Neural cell (in vitro differentiated cells): ENCODE results near the gene SH3RF3. TPM values are rescaled to one million over a fixed set of nuclear protein-coding genes. Genes with fewer than 3 reads are reported as not detected.

Source experiments
- H2AFZ ChIP-seq: fragments of 200-600, 300-800 bp; sonication (generic), shearing (Covaris generic); 2 replicates; pipeline ENCODE4 v1.6.0; 2014; ENCODE audit warnings: low read depth, mild to moderate bottlenecking, antibody characterized with exemption, low read length, moderate library complexity
- H3F3A ChIP-seq: fragments of 200-600 bp; shearing (Covaris generic); 2 replicates; pipeline ENCODE4 v1.6.1; 2016; ENCODE audit warnings: mild to moderate bottlenecking, moderate library complexity, mixed read lengths, antibody characterized with exemption, low read length; ENCODE audit not compliant: insufficient read depth, poor library complexity, severe bottlenecking
- H3K27ac ChIP-seq: fragments of 200-600, 300-800 bp; sonication (generic), shearing (Covaris generic); 2 replicates; pipeline ENCODE4 v1.5.1; 2014; ENCODE audit warnings: mild to moderate bottlenecking, low read length, moderate library complexity
- H3K27me3 ChIP-seq: fragments of 300-800, 200-600 bp; sonication (generic), shearing (Covaris generic); 2 replicates; pipeline ENCODE4 v1.6.0; 2014; ENCODE audit warnings: mild to moderate bottlenecking, low read depth, low read length, moderate library complexity; ENCODE audit not compliant: insufficient read depth
- H3K36me3 ChIP-seq: fragments of 300-800, 200-600 bp; sonication (generic), shearing (Covaris generic); 2 replicates; pipeline ENCODE4 v1.5.1; 2014; ENCODE audit warnings: mild to moderate bottlenecking, antibody characterized with exemption, low read length, moderate library complexity; ENCODE audit not compliant: insufficient read depth
- H3K4me2 ChIP-seq: fragments of 300-800, 200-600 bp; sonication (generic), shearing (Covaris generic); 2 replicates; pipeline ENCODE4 v1.6.0; 2014; ENCODE audit warnings: mild to moderate bottlenecking, low read length
- H3K4me3 ChIP-seq: fragments of 300-800, 200-600 bp; sonication (generic), shearing (Covaris generic); 2 replicates; pipeline ENCODE4 v1.5.1; 2014; ENCODE audit warnings: mild to moderate bottlenecking, low read length, moderate library complexity
- H3K79me2 ChIP-seq: fragments of 200-600 bp; shearing (Covaris generic); replicated peaks from 2 replicates; pipeline ENCODE4 v1.6.0; 2014; ENCODE audit warnings: mild to moderate bottlenecking, low read length, moderate library complexity; ENCODE audit not compliant: insufficient read depth
- H3K9ac ChIP-seq: fragments of 300-800, 200-600 bp; sonication (generic), shearing (Covaris generic); 2 replicates; pipeline ENCODE4 v1.6.1; 2016; ENCODE audit warnings: mild to moderate bottlenecking, low read length, mixed read lengths
- H3K9me2 ChIP-seq: fragments of 200-600 bp; shearing (Covaris generic); 2 replicates; pipeline ENCODE4 v1.6.1; 2016; ENCODE audit warnings: mild to moderate bottlenecking, low read length, mixed read lengths; ENCODE audit not compliant: insufficient read depth
- H3K9me3 ChIP-seq: fragments of 200-600, 300-800 bp; sonication (generic), shearing (Covaris generic); 2 replicates; pipeline ENCODE4 v1.6.1; 2016; ENCODE audit warnings: mild to moderate bottlenecking, mixed run types, low read length, moderate library complexity, mixed read lengths
- H4K20me1 ChIP-seq: fragments of 200-600 bp; shearing (Covaris generic); 2 replicates; pipeline ENCODE4 v1.6.1; 2016; ENCODE audit warnings: mild to moderate bottlenecking, mixed run types; ENCODE audit not compliant: insufficient read depth
- CTCF ChIP-seq: fragments of 450-650 bp; IDR thresholded peaks from 2 replicates; pipeline ENCODE4 v1.5.1; 2014; ENCODE audit warnings: antibody characterized with exemption, mild to moderate bottlenecking, moderate library complexity; ENCODE audit not compliant: poor library complexity, severe bottlenecking
- EP300 ChIP-seq: fragments of 450-650 bp; conservative IDR thresholded peaks from 2 replicates; pipeline ENCODE4 v1.6.1; 2014; ENCODE audit warnings: antibody characterized with exemption, mild to moderate bottlenecking, moderate library complexity; ENCODE audit not compliant: poor library complexity, severe bottlenecking
- EZH2 ChIP-seq: fragments of 200-600, 300-800 bp; shearing (Covaris generic), sonication (generic); IDR thresholded peaks from 2 replicates; pipeline ENCODE4 v1.6.1; 2014; ENCODE audit warnings: antibody characterized with exemption, low read length, borderline replicate concordance, mild to moderate bottlenecking; ENCODE audit not compliant: insufficient read depth, poor library complexity, severe bottlenecking
- MXI1 ChIP-seq: fragments of 450-650 bp; conservative IDR thresholded peaks from 2 replicates; pipeline ENCODE4 v1.6.1; 2014; ENCODE audit warnings: antibody characterized with exemption, mild to moderate bottlenecking; ENCODE audit not compliant: poor library complexity, severe bottlenecking
- POLR2AphosphoS5 ChIP-seq: IDR thresholded peaks from 2 replicates; pipeline ENCODE4 v1.6.1; 2012
- RAD21 ChIP-seq: fragments of 450-650 bp; conservative IDR thresholded peaks from 2 replicates; pipeline ENCODE4 v1.6.1; 2014; ENCODE audit warnings: antibody characterized with exemption, mild to moderate bottlenecking, moderate library complexity
- REST ChIP-seq: IDR thresholded peaks from 2 replicates; pipeline ENCODE4 v1.6.1; 2012; ENCODE audit warnings: borderline replicate concordance
- SMC3 ChIP-seq: fragments of 450-650 bp; conservative IDR thresholded peaks from 2 replicates; pipeline ENCODE4 v1.6.1; 2014; ENCODE audit warnings: antibody characterized with exemption, mild to moderate bottlenecking, moderate library complexity; ENCODE audit not compliant: poor library complexity
- TAF1 ChIP-seq: IDR thresholded peaks from 2 replicates; pipeline ENCODE4 v1.6.1; 2012; ENCODE audit warnings: low read depth
- polyA plus RNA-seq: library from polyadenylated mRNA; depleted of rRNA; stranded (reverse); fragments of >200 nt; gene quantifications from 2 replicates; pipeline ENCODE4 v1.2.3, GENCODE V29; 2014

Gene SH3RF3
- polyA plus RNA-seq, 1 donor from 2014 or later, result 0.53 TPM

GRCh38 chr2:109391243-109391642 is 262.2 kb downstream of the SH3RF3 start:
- Histone ChIP-seq H3K4me3 (no peak overlapping the region), H3K9me3 (no peaks in the 10 kb centered on the region), H3K4me2 (no peak overlapping the region), H2AFZ (no peak overlapping the region), H3K27me3 (no peaks in the 10 kb centered on the region), H3K27ac (no peak overlapping the region), H4K20me1 (no peaks in the 10 kb centered on the region), H3K9ac (no peak overlapping the region), H3F3A (no peaks in the 10 kb centered on the region), H3K79me2 (no peaks in the 10 kb centered on the region), H3K9me2 (no peaks in the 10 kb centered on the region), H3K36me3 (no peaks in the 10 kb centered on the region)
- TF ChIP-seq MXI1, result no peak

GRCh38 chr2:109392140-109392539 is 263.1 kb downstream of the SH3RF3 start:
- H3K9me2 ChIP-seq, result no peaks in the 10 kb centered on the region
- TF ChIP-seq TAF1 (no peak), EZH2 (no peak), REST (no peak), CTCF (no peak), MXI1 (no peak), RAD21 (no peak), EP300 (no peak), SMC3 (no peak), POLR2AphosphoS5 (no peak)
- no peak overlapping the region for H3K27ac ChIP-seq
- no peak overlapping the region for H3K9ac ChIP-seq
- no peaks in the 10 kb centered on the region for H3K79me2 ChIP-seq
- no peaks in the 10 kb centered on the region for H4K20me1 ChIP-seq
- H3K27me3 ChIP-seq, result no peaks in the 10 kb centered on the region
- no peak overlapping the region for H2AFZ ChIP-seq
- no peaks in the 10 kb centered on the region for H3K9me3 ChIP-seq
- H3K4me2 ChIP-seq, result no peak overlapping the region
- no peaks in the 10 kb centered on the region for H3F3A ChIP-seq
- H3K36me3 ChIP-seq, result no peaks in the 10 kb centered on the region
- H3K4me3 ChIP-seq, result no peak overlapping the region
